Eye (tissue), 1 donor: Measurements from ENCODE around the gene MEF2C.
"Not testable (repeated sequence)": the region's sequence is repeated elsewhere in the genome, so short reads cannot be mapped to it uniquely, and the experiment has no call there.

Experiments
- DNase-seq: peaks from one replicate; pipeline ENCODE4 v3.0.0-alpha.2; 2015

Gene MEF2C

DNA sequence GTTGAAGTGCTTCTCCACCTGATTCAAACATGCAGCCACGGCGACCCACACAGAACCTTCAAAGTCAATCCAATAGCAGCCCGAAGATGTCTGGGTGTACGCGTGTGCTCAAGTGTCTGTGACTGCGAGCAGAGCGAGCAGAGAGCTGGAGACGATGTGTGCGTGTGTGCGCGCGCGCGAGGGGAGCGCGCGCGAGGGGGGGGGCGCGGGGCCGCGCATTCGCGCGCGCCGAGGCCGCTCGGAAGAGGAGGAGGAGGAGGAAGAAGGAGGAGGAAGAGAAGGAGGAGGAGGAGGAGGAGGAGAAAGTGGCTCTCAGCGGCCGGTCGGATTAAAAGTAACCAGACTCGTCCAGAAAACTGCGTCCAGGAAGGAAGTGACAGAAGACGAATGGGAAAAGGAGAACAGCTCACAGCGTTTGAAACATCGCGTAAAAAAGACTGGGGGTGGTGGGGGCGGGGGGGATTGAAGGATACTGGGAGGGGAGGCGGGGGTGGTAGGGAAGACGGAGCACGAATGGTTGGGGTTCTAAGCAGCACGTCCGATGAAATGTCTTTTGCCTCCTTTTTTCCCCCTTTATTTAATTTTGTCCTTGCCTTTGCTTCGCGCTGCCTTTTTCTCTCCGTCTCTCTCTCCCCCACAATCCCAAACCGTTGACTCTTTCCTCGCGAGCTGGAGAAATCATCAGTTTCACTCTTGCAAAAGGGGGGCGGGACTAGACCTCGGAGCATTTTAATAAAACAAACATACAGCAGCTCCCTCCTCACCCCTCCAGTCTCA is at the start of gene MEF2C:
Gene MEF2C, minus strand, starts transcription at position 126 of the 777 bp plus-strand sequence. CDS start 59,396 bp downstream, outside the sequence.
- peak; percentile 88 for DNase-seq

DNA sequence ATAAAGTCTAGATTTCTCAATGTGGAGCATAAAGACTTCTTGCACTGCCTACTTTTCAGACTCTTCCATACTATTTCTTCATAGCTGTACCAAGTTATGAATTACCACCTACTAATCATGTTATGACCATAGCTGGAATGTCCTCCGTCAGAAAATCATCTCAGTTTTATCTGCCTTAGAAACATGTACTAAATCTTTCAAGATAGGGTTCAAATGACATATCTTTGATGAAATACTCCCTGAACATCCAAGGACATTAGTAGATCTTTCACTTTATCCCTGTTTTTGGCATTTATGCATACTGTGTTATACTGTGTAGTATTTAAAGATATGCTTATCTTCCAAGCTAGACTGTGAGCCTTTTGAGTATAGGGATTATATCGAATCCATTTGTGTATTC is 49.6 kb upstream of the MEF2C start:
- DNase-seq, result no peak

DNA sequence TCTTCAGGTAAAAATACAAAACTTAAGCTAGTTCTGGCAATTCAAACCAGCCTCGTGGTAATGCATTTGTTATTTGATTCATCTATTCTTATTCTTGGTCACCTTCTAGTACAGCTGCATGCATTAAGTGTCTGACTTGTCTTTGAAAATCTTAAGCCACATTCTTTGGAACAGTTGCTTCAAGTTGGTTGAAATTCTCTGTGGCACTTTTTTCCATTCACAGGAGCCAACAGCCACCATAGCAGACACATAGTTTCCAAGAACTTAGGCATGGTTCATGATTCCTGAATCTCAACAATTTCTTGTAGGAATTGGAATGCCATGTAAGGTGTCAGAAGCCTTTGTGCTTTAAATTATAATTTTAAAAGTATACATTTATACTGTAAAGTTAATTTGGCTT is 47.4 kb upstream of the MEF2C start:
- no peak for DNase-seq

DNA sequence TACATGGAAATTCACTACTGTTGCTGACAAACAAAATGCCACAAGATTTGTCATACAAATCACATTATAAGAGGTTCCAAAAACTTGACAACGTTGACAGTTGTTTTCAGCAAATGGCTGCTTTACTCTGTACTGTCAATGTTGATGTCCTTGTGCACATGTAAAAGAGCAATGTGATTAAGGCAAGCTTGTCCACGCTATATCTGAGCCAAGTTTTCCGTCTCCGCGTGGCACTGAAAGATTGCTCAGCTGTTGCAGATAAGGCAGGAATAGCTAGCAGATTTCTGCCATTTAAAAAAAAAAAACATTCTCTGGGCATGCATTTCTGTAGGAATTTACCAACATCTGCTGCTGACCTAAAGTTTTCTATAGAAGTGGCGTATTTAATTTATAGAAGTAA is 46.4 kb upstream of the MEF2C start:
- no peak for DNase-seq

DNA sequence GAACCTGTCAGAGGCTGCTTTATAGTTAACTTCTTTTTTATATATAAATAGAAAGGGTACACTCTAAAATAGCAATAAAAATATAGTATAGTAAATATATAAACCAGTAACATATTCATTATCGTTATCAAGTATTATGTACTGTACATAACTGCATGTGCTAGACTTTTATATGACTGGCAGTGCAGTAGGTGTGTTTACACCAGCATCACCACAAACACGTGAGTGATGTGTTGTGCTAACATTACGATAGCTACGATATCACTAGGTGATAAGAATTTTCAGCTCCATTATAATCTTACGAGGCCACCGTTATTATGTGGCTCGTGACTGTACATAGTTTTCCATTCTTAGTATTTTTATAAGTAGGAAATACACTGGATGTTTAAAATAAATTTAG is 43.8 kb upstream of the MEF2C start:
- DNase-seq, result no peak

DNA sequence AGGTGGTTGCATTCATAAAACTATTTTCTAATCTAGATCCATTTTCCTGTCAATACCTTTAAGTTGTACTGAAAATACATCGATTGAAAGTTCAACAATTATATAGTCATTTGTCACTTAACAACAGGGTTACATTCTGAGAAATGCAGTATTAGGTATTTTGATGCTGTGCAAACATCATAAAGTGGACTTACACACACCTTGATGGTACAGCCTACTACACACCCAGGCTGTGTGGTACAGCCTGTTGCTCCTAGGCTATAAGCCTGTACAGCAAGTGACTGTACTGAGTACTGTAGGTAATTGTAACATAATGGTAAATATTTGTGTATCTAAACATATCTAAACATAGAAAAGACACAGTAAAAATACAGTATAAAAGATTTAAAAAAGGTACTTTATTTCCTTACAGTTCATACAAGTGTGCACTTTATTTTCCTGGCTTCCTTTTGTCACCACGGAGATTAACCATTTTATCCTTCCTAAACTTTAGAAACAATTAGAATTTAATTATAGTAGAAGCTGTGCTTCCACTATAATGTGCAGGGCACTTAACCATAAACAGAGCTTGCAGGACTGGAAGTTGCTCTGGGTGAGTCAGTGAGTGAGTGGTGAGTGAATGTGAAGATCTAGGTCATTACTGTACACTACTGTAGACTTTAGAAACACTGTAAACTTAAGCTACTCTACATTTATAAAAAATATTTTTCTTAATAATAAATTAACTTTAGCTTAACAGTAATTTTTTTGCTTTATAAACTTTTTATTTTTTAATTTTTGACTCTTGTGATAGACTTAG is 42.9 kb upstream of the MEF2C start:
- DNase-seq, result no peak

DNA sequence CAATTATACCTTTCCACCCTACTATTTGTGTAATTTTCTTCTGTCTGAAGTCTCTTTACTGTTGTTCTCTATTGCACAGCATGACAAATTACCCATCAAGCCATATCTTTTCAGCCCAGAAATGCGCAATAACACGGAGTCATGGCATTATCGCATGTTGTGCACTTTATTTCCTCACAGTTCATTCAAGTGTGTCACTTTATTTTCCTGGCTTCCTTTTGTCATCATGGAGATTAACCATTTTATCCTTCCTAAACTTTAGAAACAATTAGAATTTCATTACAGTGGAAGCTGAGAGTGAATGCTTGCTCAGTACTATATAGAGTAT is 41.3 kb upstream of the MEF2C start:
- no peak for DNase-seq

DNA sequence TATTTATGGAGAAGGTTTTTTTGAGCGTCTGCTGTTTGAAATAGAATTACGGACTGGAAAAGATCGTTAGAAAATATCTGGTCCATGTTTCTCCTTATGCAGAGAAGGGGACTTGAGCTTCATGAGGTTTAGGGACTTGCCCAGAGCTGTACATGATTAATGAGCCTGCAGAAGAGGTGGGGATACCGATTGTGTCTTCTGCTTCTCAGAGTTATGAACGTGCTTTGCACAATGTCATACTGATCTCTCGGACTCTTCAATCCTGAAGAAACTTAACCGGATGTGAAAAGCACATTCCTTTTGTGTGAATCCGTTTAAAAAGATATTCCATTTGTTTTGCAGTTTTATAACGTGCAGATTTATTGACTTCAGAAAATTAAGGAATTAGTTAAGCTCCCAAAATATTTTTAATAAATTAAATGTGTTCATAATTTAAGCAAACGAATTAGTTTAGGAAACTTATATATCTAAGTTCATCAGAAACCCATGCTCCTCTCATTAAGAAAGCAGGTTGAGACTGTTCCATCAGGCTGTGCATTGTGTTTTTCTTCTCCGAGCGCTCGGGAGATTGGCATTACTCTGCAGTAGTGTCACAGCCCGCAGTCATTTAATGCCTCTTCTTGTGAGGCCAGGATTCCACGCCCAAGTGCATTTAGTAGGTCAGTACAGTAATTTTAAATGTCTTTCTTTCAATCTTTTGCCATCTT is 40.8 kb upstream of the MEF2C start:
- DNase-seq, result no peak

DNA sequence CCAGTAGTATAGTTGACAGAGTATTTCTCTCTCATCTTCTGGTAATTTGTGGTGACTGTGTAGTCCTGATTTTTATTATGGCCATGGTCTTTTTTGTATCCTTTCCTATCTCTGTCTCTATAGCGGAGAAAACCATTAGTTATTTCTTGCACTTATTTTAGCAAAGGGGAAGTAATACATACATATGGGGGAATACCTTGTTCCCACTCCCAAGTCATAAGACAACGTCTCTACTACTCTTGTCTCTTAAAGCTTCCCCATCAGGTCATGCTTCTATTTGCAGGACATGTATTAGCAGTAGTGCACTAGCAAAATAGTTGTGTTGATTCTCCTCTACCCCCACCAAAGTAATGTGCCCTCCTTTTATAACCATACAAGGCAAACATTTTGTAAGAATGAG is 29.8 kb upstream of the MEF2C start:
- not testable (repeated sequence) for DNase-seq

DNA sequence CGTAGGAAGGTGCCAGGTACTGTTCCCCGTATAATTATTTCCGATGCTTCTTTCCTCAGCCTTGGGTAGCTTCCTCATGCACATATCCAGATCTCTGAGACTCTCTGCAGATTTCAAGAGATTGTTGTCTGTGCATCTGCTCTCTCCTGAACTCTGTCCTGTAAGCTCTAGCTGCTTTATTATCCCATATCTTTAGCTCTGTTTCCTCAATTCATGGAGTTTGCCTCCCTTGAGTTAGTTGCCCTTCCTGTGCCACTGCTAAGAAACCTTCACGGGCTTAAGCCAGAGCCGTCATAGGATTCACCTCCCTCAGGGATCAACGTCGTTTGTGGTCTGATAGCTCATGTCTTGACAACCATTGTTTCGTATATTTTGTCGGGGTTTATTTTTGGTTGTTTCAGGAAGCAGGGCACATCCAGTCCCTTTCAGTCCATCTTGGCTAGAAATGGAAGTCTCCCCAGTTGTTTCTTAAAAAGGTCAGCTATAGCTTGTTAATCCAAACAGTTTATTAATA is 28.1 kb upstream of the MEF2C start:
- DNase-seq, result not testable (repeated sequence)

DNA sequence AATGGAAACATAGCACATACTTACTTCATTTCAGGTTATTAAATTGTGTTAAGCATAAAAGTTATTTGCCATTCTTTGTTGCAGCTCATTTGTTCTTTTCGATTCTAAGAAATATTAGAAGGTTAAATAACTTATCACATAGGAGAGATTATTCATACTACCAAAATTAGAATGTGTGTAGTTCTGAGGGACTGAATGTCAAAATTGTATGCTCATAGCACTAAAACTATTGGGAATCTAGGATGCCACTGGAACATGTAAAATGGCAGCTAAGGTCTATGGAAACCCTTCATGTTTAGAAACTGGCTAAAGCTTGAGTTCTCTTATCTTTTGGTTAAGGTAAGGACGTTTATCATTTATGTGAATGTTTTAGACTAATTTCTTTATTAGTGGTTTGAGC is 21.5 kb upstream of the MEF2C start:
- not testable (repeated sequence) for DNase-seq

DNA sequence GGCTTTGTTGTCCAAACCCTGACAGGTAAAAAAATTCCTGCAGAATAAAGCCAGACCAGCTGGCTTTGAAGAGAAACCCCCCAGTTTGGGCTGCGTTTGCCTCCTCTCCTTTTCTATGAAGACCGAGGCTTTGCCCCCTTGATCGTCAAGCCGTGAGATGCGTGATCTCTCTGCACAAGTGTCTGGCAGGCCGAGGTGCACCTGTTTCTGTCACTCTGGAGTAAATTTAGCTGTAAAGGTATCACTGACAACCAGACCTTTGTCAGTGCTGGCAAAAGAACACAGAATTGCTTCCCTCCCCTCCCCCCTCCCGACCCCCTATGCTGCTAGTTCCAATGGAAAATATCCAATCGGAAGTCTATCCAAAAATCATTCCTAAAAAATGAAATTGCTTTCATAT is 21.0 kb upstream of the MEF2C start:
- DNase-seq, result not testable (repeated sequence)

DNA sequence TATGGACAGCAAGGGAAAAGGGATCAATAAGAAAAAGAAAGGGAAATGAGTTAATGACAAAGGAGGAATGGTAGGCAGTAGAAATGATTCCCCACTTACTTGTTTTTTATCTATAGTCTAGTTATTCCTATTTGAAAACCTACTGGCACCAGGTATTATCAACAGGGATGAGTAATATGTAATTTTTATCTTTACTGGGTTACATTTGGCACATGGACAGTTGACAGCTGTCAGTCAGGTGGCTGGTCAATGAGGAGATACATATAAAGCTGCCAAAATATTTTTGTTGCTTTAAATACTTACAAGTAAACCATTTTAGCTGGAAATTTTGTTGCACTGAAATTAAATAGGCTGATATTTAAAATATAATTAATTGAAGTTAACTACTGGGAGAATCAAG is 18.1 kb upstream of the MEF2C start:
- not testable (repeated sequence) for DNase-seq

DNA sequence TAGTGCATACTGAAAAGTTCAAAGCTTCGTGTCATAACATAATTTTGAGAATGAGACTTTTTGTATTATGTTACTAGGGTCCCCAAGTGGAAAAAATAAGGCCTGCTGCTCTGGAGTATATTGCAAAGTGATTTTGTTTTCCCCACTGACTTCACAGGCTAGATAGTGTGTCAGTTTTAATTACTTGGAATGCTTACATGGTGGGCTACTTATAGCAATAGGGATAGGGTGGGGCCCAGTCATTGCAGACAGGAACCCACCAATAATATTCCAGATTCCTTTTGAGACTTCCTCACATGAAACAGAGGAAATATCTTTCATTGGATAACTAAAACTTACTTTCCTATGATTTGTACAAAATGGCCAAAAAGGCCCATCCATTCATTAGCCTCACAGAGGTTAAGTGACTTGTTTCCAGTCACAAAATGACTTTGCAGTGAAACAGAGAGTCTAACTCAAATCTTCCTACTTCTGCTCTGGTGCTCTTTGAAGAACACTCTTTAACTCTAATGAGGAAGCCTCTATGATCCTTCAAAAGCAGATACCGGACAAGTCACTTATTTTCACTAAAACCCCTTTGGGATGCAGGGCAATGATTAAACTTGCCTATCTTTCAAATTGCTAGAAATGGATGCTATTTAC is 16.2 kb upstream of the MEF2C start:
- DNase-seq, result no peak

DNA sequence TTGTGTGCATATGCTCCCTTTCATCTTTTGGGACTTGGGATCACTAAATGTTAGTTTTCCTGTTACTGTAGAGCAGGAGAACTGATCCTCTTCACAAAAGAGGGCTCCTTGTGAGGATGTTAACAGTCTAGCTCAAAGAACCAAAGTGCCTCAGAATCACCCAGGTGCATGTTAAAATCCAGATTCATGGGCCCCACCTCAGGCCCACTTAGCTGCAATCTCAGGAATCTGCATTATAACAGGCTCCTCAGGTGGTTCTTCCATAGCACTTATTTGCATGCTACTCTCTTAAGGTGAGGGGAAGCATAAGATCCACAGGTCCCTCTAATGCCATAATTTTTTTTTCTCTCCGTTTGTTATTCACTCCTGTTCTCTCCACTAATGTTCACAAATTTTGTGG is 14.8 kb upstream of the MEF2C start:
- DNase-seq, result no peak

DNA sequence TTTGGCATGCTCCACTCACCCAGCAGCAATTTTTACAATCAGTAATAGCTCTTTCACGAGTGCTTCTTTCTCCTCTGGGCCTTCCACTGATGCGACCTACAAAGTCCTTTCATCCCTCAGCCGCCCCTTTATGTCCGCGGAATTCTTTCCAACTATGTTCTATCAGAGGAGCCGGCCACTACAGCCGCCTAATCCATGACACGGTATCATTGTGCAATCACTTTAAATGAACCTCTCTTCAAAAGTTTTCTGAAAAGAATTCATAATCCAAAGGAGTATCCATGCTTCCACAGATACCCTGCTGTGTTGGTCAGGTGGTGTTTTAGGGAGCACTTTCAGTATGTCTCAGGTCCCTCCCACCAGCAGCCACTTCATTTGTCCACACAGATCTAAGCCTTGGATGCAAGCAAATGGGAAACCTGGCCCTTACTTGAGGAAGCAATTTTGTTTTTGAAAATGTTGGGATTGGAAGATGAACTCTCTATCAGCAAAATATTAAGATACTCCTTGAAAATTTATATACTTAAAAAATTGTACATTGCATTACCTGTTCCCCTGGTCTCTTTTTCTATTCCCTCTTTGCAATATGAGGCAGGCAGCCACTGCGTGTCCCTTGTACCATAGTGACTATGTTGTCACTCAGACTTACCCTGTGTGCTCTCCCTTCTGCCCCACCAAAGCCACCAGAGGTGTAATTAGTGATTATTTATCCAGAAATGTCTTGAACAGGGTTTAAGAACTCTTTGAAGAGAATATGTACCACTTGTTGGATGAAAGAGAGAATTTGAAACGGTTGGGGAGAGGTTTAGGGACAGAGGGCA is 12.9 kb upstream of the MEF2C start:
- DNase-seq, result no peak

DNA sequence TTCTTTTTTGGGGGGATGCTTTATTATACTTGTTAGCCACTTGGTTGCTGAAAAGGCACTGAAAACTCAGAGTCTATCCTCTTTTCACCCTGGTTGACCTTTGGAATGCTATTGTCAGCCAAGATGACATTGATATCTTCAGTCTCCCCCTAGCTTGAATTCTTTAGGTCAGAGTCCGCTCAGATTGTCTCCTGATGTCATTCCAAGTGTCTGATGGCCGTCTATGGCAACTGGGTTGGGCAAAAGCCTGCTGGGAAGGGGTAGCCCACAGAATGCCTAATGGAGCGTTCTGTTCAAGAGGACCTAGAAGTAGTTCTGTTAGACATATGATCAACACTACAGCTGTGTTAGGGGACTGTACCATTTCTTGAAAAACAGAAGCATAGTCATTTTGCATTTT is 9.7 kb upstream of the MEF2C start:
- no peak for DNase-seq

DNA sequence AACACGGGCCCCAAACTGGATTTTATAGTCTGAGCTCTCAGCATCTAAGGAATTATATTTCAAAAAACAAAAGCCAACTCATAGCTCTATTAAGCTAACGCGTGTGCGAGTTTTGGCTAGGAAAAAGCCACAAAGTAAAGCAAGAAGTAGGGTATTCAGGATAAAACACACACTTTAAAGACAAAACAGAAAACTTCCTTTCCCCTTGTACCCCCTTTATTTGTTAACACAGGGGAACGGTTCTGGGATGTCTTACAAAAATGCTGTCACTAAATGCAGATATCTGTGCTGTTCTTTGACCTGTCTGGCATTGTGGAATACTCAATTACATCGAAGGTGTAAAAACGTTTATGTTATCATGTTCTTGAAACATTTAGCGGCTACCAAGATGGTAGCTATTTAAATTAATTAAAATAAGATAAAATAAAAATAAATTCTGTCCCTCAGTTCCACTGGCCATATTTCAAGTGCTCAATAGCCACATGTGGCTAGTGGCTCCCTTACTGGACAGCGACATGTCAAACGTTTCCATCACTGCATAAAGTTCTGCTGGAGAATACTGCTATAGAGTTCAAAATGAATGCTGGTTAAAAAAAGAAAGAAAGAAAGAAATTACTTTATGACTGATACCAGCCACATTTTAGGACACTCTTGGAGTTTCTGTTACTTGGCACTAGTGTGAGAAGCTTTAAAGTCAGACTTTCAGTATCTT is 7.2 kb upstream of the MEF2C start:
- no peak for DNase-seq

DNA sequence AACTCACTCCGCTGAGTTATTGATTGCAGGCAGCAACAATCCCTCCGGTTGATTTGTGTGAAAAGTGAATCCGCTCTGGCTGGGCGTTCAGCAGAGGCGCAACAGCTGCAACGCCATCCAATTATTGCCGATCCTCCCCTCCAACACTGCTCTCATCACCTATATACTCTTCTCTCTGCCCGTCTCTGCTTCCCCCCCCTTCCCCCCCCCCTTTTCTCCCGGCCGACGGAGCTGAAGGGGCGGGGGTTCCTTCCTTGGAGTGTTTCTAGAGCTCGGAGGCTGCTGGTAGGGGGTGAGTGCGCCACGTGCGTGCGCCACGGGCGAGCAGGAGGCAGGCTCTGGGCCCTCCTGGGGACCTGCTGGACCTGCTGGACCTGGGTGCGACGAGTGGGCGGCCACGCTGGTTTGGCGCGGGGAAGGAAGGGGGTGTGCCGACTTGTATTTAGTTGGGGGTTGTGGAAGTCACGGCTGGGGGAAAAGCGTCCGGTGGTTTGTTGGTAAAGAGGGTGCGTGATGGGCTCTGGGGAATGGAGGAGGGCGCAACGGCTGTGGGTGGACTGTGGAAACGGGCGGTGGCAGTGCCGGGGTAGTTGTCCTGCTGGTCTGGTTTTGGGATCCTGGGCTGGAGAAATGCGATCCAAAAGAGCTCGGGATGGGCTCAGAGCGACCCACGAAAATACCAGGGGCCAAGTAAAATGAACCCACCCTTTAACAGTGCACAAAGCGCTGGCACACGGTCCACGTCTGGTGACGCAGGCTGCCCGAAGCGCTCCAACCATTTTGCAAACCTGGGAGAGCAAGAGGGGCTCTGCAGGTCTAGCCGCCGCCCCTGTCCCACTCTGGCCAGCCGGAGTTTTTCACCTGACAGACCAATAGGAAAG is 6.4 kb upstream of the MEF2C start:
- peak; percentile 74 for DNase-seq

DNA sequence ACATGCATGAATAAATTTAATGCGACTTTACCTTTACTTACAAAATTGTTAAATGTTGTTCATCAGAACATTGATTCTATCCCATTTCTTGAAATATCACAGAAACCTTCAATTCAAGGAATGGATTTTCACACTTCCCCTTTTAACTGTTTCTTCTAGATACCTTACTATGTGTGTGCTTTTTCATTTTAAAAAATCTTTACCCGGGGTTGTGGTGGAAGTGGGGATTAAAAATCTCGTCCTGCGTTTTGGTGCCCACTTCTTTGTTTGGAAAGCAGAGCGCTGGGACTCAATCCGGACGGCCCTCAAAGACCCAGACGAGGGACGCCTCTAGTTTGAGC is 5.8 kb upstream of the MEF2C start:
- no peak for DNase-seq

DNA sequence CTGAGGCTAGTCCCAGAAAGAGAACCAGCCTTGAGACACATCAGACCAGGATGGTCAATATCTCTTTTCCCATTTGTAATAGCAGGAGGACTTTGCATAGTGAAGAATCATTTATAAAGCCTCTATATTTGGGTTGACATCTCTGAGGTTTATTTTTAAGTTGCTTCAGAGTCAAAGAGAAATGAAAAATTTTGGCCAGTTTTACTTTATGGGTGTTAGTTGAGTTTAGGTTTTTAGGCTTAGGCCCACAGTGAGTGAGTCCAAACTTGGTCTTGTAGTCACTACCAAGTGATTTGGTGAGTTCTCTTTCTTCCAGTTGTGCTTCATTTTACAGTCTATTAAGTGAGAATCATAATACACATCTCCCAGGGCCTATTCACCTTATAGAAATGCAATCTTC is 5.3 kb upstream of the MEF2C start:
- no peak for DNase-seq
